C4-2B (cell line): ENCODE measurements around the gene CCS.

ENCODE experiments used
- ZFX ChIP-seq: fragments of 450-650 bp; IDR thresholded peaks from 2 replicates; pipeline ENCODE4 v1.6.1; 2017
- TF ChIP-seq, protein P1 (sequence below): fragments of 450-650 bp; conservative IDR thresholded peaks from 2 replicates; pipeline ENCODE4 v1.5.1; 2017; ENCODE audit warnings: mild to moderate bottlenecking

GRCh38 chr11:66638177-66639065 is 45.4 kb downstream of the CCS start, which contains the start of gene RBM4:
- TF ChIP-seq, protein P1, sequence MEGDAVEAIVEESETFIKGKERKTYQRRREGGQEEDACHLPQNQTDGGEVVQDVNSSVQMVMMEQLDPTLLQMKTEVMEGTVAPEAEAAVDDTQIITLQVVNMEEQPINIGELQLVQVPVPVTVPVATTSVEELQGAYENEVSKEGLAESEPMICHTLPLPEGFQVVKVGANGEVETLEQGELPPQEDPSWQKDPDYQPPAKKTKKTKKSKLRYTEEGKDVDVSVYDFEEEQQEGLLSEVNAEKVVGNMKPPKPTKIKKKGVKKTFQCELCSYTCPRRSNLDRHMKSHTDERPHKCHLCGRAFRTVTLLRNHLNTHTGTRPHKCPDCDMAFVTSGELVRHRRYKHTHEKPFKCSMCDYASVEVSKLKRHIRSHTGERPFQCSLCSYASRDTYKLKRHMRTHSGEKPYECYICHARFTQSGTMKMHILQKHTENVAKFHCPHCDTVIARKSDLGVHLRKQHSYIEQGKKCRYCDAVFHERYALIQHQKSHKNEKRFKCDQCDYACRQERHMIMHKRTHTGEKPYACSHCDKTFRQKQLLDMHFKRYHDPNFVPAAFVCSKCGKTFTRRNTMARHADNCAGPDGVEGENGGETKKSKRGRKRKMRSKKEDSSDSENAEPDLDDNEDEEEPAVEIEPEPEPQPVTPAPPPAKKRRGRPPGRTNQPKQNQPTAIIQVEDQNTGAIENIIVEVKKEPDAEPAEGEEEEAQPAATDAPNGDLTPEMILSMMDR = no peak
- TF ChIP-seq ZFX = no peak
